HepG2 (cell line): ENCODE measurements around the gene WDR81. TPM values are rescaled to one million over a fixed set of nuclear protein-coding genes. Genes with fewer than 3 reads are reported as not detected.

Experiments used
- ATAC-seq: fragments of 200-7000 bp; cut with Tn5 transposase; 3 replicates; pipeline ENCODE4 v1.9.1; 2020; ENCODE audit warnings: mild to moderate bottlenecking, moderate library complexity
- BruUV-seq: library from RNA; stranded (reverse); fragments of 400-500 nt; replicated peaks from 2 replicates; lab custom pipeline; 2021; lab: Mats Ljungman, UMichigan
- CTCF ChIA-PET: fragments of 300-600 bp; formaldehyde crosslinking; extraction: SDS; loops from one replicate; lab custom pipeline; 2021; ENCODE audit warnings: low total read pairs, inconsistent platforms, low intra/inter-chr PET ratio; lab: Yijun Ruan, JAX
- POLR2A ChIA-PET: fragments of 350-600 bp; sonication (Branson Sonifier 250); formaldehyde crosslinking; loops from one replicate; lab custom pipeline; 2020; ENCODE audit warnings: antibody characterized with exemption, inconsistent platforms; lab: Yijun Ruan, JAX
- DNase-seq: peaks from one replicate; pipeline ENCODE4 v3.0.0-alpha.2; 2015; ENCODE audit warnings: low spot score
- FAIRE-seq: peaks from 3 replicates; lab custom pipeline; 2011; peaks lifted over from hg19 to GRCh38; lab: Jason Lieb, UNC
- H2AFZ ChIP-seq: one replicate; pipeline ENCODE4 v1.6.1; 2011; ENCODE audit warnings: low read length, inconsistent platforms
- H3K27ac ChIP-seq: fragments of 300-600 bp; 3 replicates; pipeline ENCODE4 v1.8.0; 2011; ENCODE audit warnings: mixed run types, mild to moderate bottlenecking, mixed read lengths, low read length, inconsistent platforms; ENCODE audit not compliant: insufficient read depth; ENCODE audit errors: extremely low read length
- H3K27me3 ChIP-seq, 2 experiments: fragments of 200-600 bp in 1 of 2; 2 replicates in 1 of 2; 3 replicates in 1 of 2; pipeline versions ENCODE4 v1.6.0 to v1.8.0; 2011; ENCODE audit warnings: low read length in 2 of 2, mild to moderate bottlenecking in 2 of 2, moderate library complexity in 2 of 2, inconsistent platforms in 1 of 2; ENCODE audit not compliant: insufficient read depth in 2 of 2, control insufficient read depth in 1 of 2
- H3K36me3 ChIP-seq, 2 experiments: fragments of 200-600 bp in 1 of 2; replicated peaks in 1 of 2; 2 replicates in 1 of 2; 3 replicates in 1 of 2; pipeline versions ENCODE4 v1.5.1 to v1.8.0; 2011; ENCODE audit warnings: low read length in 2 of 2, inconsistent platforms in 1 of 2; ENCODE audit not compliant: insufficient read depth in 2 of 2, control insufficient read depth in 1 of 2
- H3K4me1 ChIP-seq: 2 replicates; pipeline ENCODE4 v1.5.1; 2012; ENCODE audit warnings: low read length, inconsistent platforms; ENCODE audit not compliant: insufficient read depth
- H3K4me2 ChIP-seq: 2 replicates; pipeline ENCODE4 v1.6.0; 2011; ENCODE audit warnings: low read depth, low read length, inconsistent platforms
- H3K4me3 ChIP-seq, 3 experiments: fragments of 200-600 bp in 1 of 3; sonication (generic), shearing (Covaris generic) in 1 of 3; replicated peaks in 1 of 3; 2 replicates each; pipeline ENCODE4 v1.5.1; 2011 to 2016; ENCODE audit warnings: low read length in 3 of 3, inconsistent platforms in 2 of 3, low read depth in 2 of 3, mild to moderate bottlenecking in 2 of 3, control low read depth in 1 of 3, mixed read lengths in 1 of 3; ENCODE audit not compliant: insufficient read depth in 1 of 3
- H3K79me2 ChIP-seq: one replicate; pipeline ENCODE4 v1.6.1; 2011; ENCODE audit warnings: low read length, inconsistent platforms; ENCODE audit not compliant: insufficient read depth
- H3K9ac ChIP-seq: 2 replicates; pipeline ENCODE4 v1.6.0; 2011; ENCODE audit warnings: mild to moderate bottlenecking, low read depth, low read length, inconsistent platforms; ENCODE audit not compliant: insufficient read depth
- H3K9me3 ChIP-seq: 2 replicates; pipeline ENCODE4 v1.5.1; 2012; ENCODE audit warnings: mild to moderate bottlenecking, low read length
- H4K20me1 ChIP-seq: 2 replicates; pipeline ENCODE4 v1.6.0; 2011; ENCODE audit warnings: inconsistent platforms, mild to moderate bottlenecking, low read length, moderate library complexity; ENCODE audit not compliant: insufficient read depth
- ISX ChIP-seq: sonication (generic); formaldehyde crosslinking; conservative IDR thresholded peaks from 2 replicates; pipeline ENCODE4 v1.5.0; 2020; ENCODE audit warnings: missing genetic modification reagents
- KLF15 ChIP-seq: sonication (generic); formaldehyde crosslinking; IDR thresholded peaks from 2 replicates; pipeline ENCODE4 v1.8.1; 2023; ENCODE audit warnings: borderline replicate concordance, mild to moderate bottlenecking, inconsistent platforms, missing genetic modification reagents, mixed read lengths
- NBN ChIP-seq: fragments of 450-650 bp; conservative IDR thresholded peaks from 2 replicates; pipeline ENCODE4 v1.6.1; 2017
- PPARG ChIP-seq: conservative IDR thresholded peaks from 2 replicates; pipeline ENCODE4 v1.6.1; 2016; ENCODE audit warnings: missing biosample characterization, missing genetic modification reagents
- ZNF333 ChIP-seq: sonication (generic); formaldehyde crosslinking; IDR thresholded peaks from 2 replicates; pipeline ENCODE4 v1.4.0; 2020; ENCODE audit warnings: mild to moderate bottlenecking, missing genetic modification reagents, borderline replicate concordance
- ZSCAN29 ChIP-seq: sonication (generic); formaldehyde crosslinking; conservative IDR thresholded peaks from 2 replicates; pipeline ENCODE4 v1.4.0; 2020; ENCODE audit warnings: mild to moderate bottlenecking, missing genetic modification reagents
- WGBS: methylation state at CpG from one replicate; pipeline ENCODE4 v1.1.6; 2017; ENCODE audit warnings: low lambda C conversion rate; 5-methylcytosine and 5-hydroxymethylcytosine counted together
- in situ Hi-C: cut with HindIII; loops from 2 replicates; pipeline ENCODE4 v1.10.0; 2017; ENCODE audit warnings: low pct_unique_long_range_greater_than_20kb; ENCODE audit not compliant: extremely low pct_ligation_motif_present
- intact Hi-C: fragments of 100-400 bp; cut with micrococcal nuclease; formaldehyde crosslinking; loops from one replicate; pipeline ENCODE4 v1.10.0; 2022; ENCODE audit not compliant: unreplicated experiment
- polyA plus RNA-seq, 8 experiments: library from polyadenylated mRNA; depleted of rRNA in 3 of 8; stranded (reverse) in 7 of 8; unstranded in 1 of 8; fragments of >200 nt; fragmentation: Illumina TruSeq in 4 of 8; extraction: Trizol in 4 of 8; gene quantifications; 2 replicates each; pipeline versions ENCODE4 v1.2.1 to v1.2.3, GENCODE V29; 2011 to 2016; ENCODE audit warnings: low read depth in 4 of 8, missing spikeins in 1 of 8, mixed read lengths in 1 of 8; ENCODE audit not compliant: insufficient read depth in 1 of 8
- total RNA-seq, 5 experiments: library from RNA; depleted of rRNA; stranded (reverse); fragments of >200 nt; fragmentation: Illumina TruSeq; extraction: Trizol; gene quantifications; 2 replicates each; pipeline ENCODE4 v1.2.3, GENCODE V29; 2016; ENCODE audit warnings: low read depth in 1 of 5
- TF ChIP-seq, protein P1 (sequence below): sonication (generic); formaldehyde crosslinking; IDR thresholded peaks from 2 replicates; pipeline ENCODE4 v1.4.0; 2020; ENCODE audit warnings: missing genetic modification reagents, low read depth, mild to moderate bottlenecking, borderline replicate concordance
- TF ChIP-seq, protein P2 (sequence below): sonication (generic); formaldehyde crosslinking; IDR thresholded peaks from 2 replicates; pipeline ENCODE4 v1.4.0; 2020; ENCODE audit warnings: missing genetic modification reagents
- TF ChIP-seq, protein P3 (sequence below): sonication (generic); formaldehyde crosslinking; IDR thresholded peaks from one replicate; pipeline ENCODE4 v1.5.1; 2020; ENCODE audit warnings: mild to moderate bottlenecking, missing genetic modification reagents; ENCODE audit errors: not compliant biosample characterization

Gene WDR81
- total and polyA plus RNA-seq, 2 of the 13 experiments (the other 11 are each of a cell fraction or from before 2014, with no cell fraction given), result 9.1 to 16.7 TPM

DNA sequence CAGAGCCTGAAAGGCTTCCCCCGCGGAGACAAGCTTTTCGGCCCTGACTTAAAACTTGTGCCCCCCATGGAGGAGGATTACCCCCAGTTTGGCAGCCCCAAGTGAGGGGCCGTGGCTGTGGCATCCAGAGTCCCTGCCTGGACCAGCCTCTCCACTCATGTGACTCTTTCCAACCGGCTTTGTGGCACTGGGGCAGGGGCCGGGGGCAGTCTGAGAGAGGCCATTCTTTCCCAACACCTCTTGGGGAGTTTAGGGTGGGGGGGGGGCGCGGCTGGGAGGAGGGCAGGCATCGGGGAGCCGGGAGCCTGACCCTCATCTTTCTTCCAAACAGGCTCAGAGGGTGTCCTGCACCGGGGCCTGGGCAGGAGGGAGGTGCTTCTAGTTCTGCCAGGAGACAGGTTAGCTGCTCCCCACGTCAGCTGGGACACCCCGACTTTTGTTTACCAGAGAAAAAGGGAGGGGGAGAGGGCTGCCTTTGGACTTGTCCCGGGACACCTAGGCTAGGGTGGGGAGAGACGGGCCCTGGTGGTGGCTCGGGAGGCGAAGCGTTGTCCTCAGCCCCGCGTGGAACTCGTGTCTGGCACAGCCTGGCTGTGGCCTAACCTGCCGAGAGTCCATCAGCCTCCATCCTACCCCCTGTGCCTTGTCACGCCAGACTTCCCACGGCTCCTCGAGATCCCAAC lies 30.1 kb downstream of the WDR81 start (continued):
- TF ChIP-seq, protein P1, sequence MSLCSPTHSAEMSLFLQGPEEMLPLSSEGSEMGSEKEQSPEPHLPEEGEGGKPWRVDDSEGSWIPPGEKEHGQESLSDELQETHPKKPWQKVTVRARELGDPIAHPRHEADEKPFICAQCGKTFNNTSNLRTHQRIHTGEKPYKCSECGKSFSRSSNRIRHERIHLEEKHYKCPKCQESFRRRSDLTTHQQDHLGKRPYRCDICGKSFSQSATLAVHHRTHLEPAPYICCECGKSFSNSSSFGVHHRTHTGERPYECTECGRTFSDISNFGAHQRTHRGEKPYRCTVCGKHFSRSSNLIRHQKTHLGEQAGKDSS (CRISPR knock-in tag), result peak; percentile 13; the same call in 1 of the 2 replicates
- TF ChIP-seq ZNF333 (CRISPR knock-in tag) (0 out of 2 replicates have a peak, but pooled peaks have one; percentile 50), ZSCAN29 (no peak)
- TF ChIP-seq, all 625 proteins: peak for 14

DNA sequence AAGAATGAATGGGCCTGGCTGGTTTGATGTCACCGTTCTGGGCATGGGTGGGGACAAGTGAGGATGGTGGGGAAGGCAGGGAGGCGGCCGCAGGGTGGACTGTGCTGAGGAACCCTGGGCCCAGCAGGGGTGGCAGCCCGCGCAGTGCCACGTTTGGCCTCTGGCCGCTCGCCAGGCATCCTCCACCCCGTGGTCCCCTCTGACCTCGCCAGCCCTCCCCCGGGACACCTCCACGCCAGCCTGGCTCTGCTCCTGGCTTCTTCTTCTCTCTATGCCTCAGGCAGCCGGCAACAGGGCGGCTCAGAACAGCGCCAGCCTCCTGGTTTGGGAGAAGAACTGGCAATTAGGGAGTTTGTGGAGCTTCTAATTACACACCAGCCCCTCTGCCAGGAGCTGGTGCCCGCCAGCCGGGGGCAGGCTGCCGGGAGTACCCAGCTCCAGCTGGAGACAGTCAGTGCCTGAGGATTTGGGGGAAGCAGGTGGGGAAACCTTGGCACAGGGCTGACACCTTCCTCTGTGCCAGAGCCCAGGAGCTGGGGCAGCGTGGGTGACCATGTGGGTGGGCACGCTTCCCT lies 30.8 kb downstream of the WDR81 start:
- Histone ChIP-seq H3K4me2 (peak overlapping the region; percentile 43; the same call in 1 of the 2 replicates), H3K27ac (peak overlapping the region; percentile 35), H3K79me2 (no peaks in the 10 kb centered on the region), H3K27me3 (no peaks in the 10 kb centered on the region), H3K4me3 (no peak overlapping the region), H3K36me3 (peaks cover 2 to 12% of the 10 kb centered on the region in 2 experiments; a peak in 3 of 5 replicates), H3K9ac (no peak overlapping the region), H4K20me1 (peaks cover 12% of the 10 kb centered on the region; the same call in 1 of the 2 replicates), H3K4me1 (peaks cover 43% of the 10 kb centered on the region), H2AFZ (no peak overlapping the region), H3K9me3 (no peaks in the 10 kb centered on the region)
- CTCF ChIA-PET, result no interaction called here
- DNase-seq, result no peak
- POLR2A ChIA-PET, result interaction anchor here (1.0 to 16.4 kb wide), 7 partner anchors 8 to 34 kb away, joined by 3 to 299 read pairs (median 92); partner anchors contain the start of genes SERPINF1, SERPINF2 and WDR81
- BruUV-seq, result no TSS peak
- ATAC-seq, result peak; percentile 40
- 61% methylated on average over 14 of the region's 20 CpGs for WGBS
- no peak for FAIRE-seq
- intact Hi-C loops (no loop called here), in situ Hi-C loops (no loop called here)
- TF ChIP-seq KLF15 (CRISPR knock-in tag) (no peak), NBN (no peak), PPARG (no peak), ISX (CRISPR knock-in tag) (no peak)
- TF ChIP-seq, protein P2, sequence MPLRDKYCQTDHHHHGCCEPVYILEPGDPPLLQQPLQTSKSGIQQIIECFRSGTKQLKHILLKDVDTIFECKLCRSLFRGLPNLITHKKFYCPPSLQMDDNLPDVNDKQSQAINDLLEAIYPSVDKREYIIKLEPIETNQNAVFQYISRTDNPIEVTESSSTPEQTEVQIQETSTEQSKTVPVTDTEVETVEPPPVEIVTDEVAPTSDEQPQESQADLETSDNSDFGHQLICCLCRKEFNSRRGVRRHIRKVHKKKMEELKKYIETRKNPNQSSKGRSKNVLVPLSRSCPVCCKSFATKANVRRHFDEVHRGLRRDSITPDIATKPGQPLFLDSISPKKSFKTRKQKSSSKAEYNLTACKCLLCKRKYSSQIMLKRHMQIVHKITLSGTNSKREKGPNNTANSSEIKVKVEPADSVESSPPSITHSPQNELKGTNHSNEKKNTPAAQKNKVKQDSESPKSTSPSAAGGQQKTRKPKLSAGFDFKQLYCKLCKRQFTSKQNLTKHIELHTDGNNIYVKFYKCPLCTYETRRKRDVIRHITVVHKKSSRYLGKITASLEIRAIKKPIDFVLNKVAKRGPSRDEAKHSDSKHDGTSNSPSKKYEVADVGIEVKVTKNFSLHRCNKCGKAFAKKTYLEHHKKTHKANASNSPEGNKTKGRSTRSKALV, result no peak
- TF ChIP-seq, protein P3, sequence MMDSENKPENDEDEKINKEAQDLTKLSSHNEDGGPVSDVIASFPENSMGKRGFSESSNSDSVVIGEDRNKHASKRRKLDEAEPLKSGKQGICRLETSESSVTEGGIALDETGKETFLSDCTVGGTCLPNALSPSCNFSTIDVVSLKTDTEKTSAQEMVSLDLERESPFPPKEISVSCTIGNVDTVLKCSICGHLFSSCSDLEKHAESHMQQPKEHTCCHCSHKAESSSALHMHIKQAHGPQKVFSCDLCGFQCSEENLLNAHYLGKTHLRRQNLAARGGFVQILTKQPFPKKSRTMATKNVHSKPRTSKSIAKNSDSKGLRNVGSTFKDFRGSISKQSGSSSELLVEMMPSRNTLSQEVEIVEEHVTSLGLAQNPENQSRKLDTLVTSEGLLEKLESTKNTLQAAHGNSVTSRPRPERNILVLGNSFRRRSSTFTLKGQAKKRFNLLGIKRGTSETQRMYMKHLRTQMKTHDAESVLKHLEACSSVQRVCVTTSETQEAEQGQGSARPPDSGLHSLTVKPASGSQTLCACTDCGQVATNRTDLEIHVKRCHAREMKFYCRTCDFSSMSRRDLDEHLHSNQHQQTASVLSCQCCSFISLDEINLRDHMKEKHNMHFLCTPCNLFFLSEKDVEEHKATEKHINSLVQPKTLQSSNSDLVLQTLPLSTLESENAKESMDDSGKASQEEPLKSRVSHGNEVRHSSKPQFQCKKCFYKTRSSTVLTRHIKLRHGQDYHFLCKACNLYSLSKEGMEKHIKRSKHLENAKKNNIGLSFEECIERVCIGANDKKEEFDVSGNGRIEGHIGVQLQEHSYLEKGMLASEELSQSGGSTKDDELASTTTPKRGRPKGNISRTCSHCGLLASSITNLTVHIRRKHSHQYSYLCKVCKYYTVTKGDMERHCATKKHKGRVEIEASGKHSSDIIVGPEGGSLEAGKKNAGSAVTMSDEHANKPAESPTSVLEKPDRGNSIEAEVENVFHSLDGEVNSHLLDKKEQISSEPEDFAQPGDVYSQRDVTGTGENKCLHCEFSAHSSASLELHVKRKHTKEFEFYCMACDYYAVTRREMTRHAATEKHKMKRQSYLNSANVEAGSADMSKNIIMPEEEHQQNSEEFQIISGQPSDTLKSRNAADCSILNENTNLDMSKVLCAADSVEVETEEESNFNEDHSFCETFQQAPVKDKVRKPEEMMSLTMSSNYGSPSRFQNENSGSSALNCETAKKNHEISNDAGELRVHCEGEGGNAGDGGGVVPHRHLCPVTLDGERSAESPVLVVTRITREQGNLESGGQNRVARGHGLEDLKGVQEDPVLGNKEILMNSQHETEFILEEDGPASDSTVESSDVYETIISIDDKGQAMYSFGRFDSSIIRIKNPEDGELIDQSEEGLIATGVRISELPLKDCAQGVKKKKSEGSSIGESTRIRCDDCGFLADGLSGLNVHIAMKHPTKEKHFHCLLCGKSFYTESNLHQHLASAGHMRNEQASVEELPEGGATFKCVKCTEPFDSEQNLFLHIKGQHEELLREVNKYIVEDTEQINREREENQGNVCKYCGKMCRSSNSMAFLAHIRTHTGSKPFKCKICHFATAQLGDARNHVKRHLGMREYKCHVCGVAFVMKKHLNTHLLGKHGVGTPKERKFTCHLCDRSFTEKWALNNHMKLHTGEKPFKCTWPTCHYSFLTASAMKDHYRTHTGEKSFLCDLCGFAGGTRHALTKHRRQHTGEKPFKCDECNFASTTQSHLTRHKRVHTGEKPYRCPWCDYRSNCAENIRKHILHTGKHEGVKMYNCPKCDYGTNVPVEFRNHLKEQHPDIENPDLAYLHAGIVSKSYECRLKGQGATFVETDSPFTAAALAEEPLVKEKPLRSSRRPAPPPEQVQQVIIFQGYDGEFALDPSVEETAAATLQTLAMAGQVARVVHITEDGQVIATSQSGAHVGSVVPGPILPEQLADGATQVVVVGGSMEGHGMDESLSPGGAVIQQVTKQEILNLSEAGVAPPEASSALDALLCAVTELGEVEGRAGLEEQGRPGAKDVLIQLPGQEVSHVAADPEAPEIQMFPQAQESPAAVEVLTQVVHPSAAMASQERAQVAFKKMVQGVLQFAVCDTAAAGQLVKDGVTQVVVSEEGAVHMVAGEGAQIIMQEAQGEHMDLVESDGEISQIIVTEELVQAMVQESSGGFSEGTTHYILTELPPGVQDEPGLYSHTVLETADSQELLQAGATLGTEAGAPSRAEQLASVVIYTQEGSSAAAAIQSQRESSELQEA (CRISPR knock-in tag), result no peak
